Skeletal muscle tissue (tissue), 4 donors: Measurements from ENCODE around the gene CFAP221. TPM values are rescaled to one million over a fixed set of nuclear protein-coding genes. Genes with fewer than 3 reads are reported as not detected.

Experiments
- H3K27ac ChIP-seq: one replicate; pipeline ENCODE4 v1.7.0; 2013; ENCODE audit warnings: mild to moderate bottlenecking, low read depth, low read length, inconsistent platforms
- H3K27me3 ChIP-seq, 3 donors: one replicate each; pipeline ENCODE4 v1.7.0; 2013; ENCODE audit warnings: low read length in 3 of 3; ENCODE audit not compliant: control insufficient read depth in 3 of 3, insufficient read depth in 3 of 3
- H3K36me3 ChIP-seq, 3 donors: one replicate each; pipeline ENCODE4 v1.7.0; 2013; ENCODE audit warnings: low read length in 3 of 3; ENCODE audit not compliant: control insufficient read depth in 3 of 3, insufficient read depth in 3 of 3
- H3K4me1 ChIP-seq, 3 donors: one replicate each; pipeline ENCODE4 v1.7.0; 2013; ENCODE audit warnings: low read length in 3 of 3, mild to moderate bottlenecking in 3 of 3; ENCODE audit not compliant: control insufficient read depth in 3 of 3, insufficient read depth in 3 of 3
- H3K4me3 ChIP-seq, 3 donors: one replicate each; pipeline ENCODE4 v1.7.0; 2013; ENCODE audit warnings: low read length in 3 of 3
- H3K9ac ChIP-seq, 3 donors: one replicate each; pipeline ENCODE4 v1.7.0; 2013; ENCODE audit warnings: low read length in 3 of 3, mild to moderate bottlenecking in 3 of 3, moderate library complexity in 2 of 3, low read depth in 1 of 3
- H3K9me3 ChIP-seq, 3 donors: one replicate each; pipeline ENCODE4 v1.7.0; 2013; ENCODE audit warnings: low read length in 3 of 3; ENCODE audit not compliant: control insufficient read depth in 3 of 3
- total RNA-seq: library from RNA; depleted of rRNA; stranded (reverse); fragments of >200 nt; gene quantifications from one replicate; pipeline ENCODE4 v1.2.3, GENCODE V29; 2014
- donor health status: Osteomylitis.

The CFAP221 gene
- total RNA-seq, 1 donor from 2014 or later, result 1.0 TPM

DNA sequence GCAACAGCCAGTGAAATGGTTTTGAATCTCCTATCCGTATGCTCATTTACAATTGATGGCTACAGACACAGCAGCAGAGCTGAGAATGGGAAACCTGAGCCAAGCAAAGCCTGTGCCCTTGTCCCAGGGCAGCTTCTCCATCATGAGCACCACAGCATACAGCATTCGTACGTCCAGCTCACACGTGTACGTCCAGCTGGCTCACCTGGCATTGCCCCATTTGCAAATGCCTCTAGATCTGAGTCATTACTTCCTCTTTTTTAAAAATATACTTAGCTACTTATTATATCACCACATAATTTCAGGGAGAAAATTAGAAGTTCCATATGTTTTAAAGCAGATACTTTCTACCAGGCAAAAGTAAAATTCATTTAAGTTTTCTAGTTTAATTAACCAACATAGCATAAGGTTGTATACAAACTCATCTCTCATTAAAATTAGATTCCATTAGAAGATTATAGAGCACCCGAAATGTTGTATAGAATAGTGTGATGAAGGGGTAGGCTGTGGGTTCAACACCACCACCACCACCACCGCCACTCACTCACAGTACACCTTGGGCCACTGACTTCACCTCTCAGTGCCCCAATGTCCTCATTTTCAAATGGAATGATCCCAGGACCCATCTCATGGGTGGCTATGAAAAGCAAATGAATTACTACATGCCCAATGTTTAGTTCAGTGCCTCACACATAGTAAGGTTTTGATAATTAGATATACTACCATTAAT, 103.4 kb downstream of the CFAP221 start:
- no peaks in the 10 kb centered on the region for H3K36me3 ChIP-seq
- no peaks in the 10 kb centered on the region for H3K9me3 ChIP-seq
- no peak overlapping the region for H3K4me3 ChIP-seq
- no peaks in the 10 kb centered on the region for H3K27me3 ChIP-seq
- no peak overlapping the region for H3K9ac ChIP-seq
- H3K27ac ChIP-seq, result no peak overlapping the region
- no peaks in the 10 kb centered on the region for H3K4me1 ChIP-seq

DNA sequence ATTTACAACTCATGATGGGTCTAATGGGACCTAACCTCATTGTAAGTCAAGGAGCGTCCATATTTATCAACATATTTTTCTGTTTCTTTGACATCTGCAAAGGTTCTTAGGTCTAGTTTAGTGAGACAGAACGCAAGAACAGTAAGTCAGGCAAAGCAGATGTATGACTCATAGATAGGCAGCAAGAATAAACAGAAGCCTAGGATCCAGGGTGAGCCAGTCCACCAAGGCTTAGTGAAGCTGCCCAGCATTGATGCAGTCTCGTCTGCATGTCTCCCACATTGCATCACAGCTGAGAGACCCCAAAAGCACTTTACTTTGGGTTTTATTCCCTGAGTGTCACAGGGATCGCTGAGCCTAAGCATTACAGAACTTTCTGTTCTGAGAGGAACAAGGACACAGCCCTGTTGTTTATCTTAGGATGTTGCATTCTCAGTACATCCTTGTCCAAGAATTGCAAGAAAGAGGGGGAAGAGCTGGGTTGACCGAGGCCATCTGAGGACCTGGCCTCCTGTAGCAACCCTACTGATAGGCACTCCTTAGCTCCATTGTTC, 105.2 kb downstream of the CFAP221 start:
- Histone ChIP-seq H3K4me3 (no peak overlapping the region), H3K9me3 (no peaks in the 10 kb centered on the region), H3K27ac (no peak overlapping the region), H3K36me3 (no peaks in the 10 kb centered on the region), H3K27me3 (no peaks in the 10 kb centered on the region), H3K9ac (no peak overlapping the region), H3K4me1 (no peaks in the 10 kb centered on the region)

DNA sequence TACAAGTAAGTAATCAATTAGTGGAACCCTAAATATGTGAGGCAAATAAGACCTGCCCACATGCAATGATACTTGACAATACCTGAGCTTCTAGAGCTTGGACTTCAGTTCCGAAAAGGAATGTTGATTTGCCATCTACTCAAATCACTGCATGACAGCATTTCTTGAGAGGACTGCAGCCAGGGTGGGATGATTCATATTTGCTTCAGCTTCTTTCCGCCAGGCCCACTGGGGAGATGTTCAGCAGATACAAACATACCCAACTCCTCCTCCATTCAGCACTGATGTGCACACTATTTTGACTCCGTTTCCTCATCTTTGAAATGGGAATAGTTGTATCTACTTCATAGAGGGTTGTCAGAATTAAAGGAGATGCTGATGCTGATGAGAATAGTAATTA, 106.0 kb downstream of the CFAP221 start:
- Histone ChIP-seq H3K36me3 (no peaks in the 10 kb centered on the region), H3K4me1 (no peaks in the 10 kb centered on the region), H3K27me3 (no peaks in the 10 kb centered on the region), H3K27ac (no peak overlapping the region), H3K9ac (no peak overlapping the region), H3K9me3 (no peaks in the 10 kb centered on the region), H3K4me3 (no peak overlapping the region)

DNA sequence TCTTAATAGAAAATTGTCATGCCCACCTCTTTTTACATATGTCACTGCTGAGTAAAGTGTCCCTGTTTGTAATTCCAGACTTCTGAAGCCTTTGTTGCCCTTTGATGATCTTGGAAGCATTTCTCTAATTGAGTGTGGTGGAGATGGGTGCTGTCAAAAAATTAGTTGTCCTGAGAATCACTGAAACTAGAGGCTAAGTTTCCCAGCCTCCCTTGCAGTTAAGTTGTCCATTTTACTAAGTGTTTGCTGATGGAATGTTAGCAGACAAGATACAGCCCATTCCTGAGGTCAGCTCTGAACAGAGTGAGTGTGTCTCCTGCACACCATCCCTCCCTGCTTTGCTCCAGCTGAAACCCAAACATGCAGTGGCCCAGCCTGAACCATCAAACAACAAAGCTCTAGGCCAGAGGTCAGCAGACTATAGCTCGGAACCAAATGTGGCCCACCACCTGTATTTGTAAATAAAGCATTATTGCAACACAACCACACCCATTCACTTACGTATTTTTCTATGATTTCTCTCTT, 106.7 kb downstream of the CFAP221 start:
- no peaks in the 10 kb centered on the region for H3K9me3 ChIP-seq
- no peak overlapping the region for H3K4me3 ChIP-seq
- no peak overlapping the region for H3K9ac ChIP-seq
- peaks cover 0 to 2% (median 0%) of the 10 kb centered on the region in 3 donors for H3K27me3 ChIP-seq
- H3K36me3 ChIP-seq, result no peaks in the 10 kb centered on the region
- no peaks in the 10 kb centered on the region for H3K4me1 ChIP-seq
- H3K27ac ChIP-seq, result no peak overlapping the region

DNA sequence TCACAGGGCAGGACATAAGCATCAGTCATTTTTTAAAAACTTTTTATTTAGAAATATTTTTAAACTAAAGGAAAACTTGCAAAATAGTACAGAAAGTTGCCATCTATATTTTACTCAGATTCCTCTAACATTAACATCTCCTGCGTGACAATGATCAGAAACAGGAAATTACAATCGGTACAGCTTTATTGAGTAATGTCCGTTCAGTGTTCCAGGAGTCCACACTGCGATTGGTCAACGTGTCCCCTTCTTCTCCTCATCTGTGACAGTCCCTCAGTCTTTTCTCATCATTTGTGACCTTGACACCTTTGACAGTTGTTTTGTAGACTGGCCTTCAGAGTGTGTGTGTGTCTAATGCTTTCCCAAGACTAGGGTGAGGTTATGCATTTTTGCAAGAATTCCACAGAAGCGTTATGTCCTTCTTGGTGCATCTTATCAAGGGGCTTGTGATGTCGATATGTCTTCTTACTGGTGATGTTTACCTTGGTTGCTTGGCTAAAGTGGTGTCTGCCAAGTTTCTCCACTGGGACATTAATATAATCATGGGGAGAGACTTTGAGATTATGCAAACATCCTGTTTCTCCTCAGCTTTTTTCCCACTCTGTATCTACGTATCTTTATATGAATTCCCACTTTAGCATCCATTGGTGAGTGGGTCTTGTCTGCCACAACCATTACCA, 113.4 kb downstream of the CFAP221 start:
- peaks cover 0 to 2% (median 0%) of the 10 kb centered on the region in 3 donors for H3K27me3 ChIP-seq
- H3K9me3 ChIP-seq, result no peaks in the 10 kb centered on the region
- no peak overlapping the region for H3K9ac ChIP-seq

DNA sequence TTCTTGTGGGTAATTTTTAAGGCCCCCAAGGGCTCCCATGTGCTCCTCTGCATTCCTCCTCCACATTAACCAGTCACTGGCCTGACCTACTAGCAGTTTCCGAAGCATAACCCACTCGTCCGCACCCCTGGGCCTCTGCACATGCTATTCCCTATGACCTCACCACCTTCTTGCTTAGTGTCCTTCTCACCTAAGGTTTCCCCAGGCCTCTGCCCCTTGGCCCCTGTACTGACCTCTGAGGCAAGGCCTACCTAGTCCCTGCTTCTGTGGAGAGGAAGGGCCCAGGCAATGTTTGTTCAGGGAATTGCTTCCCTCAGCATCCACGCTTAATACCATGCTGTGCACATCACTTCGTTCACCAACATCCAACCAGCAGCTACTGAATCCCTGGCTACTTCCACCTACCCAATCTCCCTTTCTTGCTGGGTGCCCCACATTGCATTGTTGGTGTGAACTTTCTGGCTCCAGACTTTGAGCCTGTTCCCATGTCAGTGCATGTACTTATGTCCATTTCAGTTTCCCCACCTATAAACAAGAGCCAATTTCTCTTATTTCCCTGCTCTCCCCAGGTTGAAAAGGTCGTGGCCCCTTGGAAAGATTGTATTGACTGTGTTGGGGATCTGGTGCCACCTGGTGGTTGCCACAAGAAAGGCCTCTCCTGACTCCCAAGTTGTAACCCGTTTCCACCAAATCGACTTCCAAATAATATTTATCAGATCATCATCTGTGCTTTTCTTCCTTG, 115.5 kb downstream of the CFAP221 start:
- Histone ChIP-seq H3K27ac (no peak overlapping the region), H3K4me3 (no peak overlapping the region), H3K9ac (no peak overlapping the region), H3K27me3 (peaks cover 0 to 2% (median 0%) of the 10 kb centered on the region in 3 donors), H3K36me3 (no peaks in the 10 kb centered on the region), H3K9me3 (no peaks in the 10 kb centered on the region), H3K4me1 (no peaks in the 10 kb centered on the region)

More for the DNA sequence above, 113.4 kb downstream of the CFAP221 start:
- Histone ChIP-seq H3K4me3 (no peak overlapping the region), H3K27ac (no peak overlapping the region), H3K36me3 (no peaks in the 10 kb centered on the region), H3K4me1 (no peaks in the 10 kb centered on the region)

DNA sequence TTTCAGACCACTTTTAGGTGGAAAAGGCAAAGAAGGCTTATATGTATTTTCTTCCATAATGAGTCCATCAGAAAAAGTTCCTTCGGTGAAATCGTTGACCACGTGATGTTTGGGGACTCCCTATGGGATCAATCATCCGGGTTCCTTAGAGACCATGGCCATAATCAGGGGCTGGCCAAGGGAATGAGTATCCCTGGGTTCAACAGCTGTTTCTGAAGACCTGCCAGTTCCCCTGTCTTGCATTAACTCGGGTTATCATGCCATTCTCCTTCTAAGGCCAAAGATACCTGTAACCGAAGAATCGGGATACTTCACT, 116.1 kb downstream of the CFAP221 start:
- Histone ChIP-seq H3K9me3 (no peaks in the 10 kb centered on the region), H3K9ac (no peak overlapping the region), H3K36me3 (no peaks in the 10 kb centered on the region), H3K27ac (no peak overlapping the region), H3K4me3 (no peak overlapping the region), H3K27me3 (peaks cover 0 to 2% (median 0%) of the 10 kb centered on the region in 3 donors), H3K4me1 (no peaks in the 10 kb centered on the region)

DNA sequence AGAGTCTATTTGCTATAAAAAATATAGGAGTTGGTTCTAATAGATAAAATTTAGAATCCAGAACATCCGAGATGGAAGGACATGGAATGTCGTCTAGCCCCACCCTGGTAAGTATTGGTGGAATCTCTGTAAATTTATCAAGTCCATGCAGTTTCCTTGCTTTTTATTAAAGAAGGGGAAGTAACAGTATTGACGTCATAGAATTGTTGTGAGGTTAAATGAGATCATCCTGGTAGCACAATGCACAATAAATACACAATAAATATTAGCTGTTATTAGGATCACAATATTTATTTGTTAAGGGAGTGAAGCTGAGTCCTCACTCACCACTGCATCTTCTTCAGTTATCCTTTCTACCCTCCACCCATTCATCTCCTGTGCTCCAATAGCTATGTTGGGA, 118.0 kb downstream of the CFAP221 start:
- Histone ChIP-seq H3K4me3 (no peak overlapping the region), H3K9me3 (no peaks in the 10 kb centered on the region), H3K4me1 (no peaks in the 10 kb centered on the region), H3K36me3 (no peaks in the 10 kb centered on the region), H3K27me3 (no peaks in the 10 kb centered on the region), H3K9ac (no peak overlapping the region), H3K27ac (no peak overlapping the region)

DNA sequence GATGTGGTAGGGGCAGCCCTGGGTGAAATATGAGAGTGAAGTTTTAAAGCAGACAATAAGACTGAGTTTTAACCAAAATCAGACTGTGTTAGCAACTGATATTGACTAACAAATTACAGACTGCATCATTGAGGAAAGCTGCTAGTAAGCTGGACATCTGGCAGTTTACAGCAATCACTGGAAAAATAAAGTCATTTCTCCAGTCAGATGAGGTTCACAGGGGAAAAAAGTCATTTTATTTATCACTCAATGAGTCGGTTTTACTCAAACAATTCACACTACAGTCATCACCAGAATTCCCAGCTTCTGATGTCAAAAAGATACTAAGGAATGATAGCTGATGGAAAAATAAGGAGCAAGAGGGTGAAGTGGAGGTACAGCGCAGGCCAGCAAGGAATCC, 124.3 kb downstream of the CFAP221 start:
- Histone ChIP-seq H3K36me3 (no peaks in the 10 kb centered on the region), H3K27ac (no peak overlapping the region), H3K4me3 (no peak overlapping the region), H3K4me1 (no peaks in the 10 kb centered on the region), H3K9ac (no peak overlapping the region), H3K9me3 (no peaks in the 10 kb centered on the region), H3K27me3 (peaks cover 0 to 3% (median 0%) of the 10 kb centered on the region in 3 donors)
